HS-27A (cell line): ENCODE measurements around the gene RMC1.
"Not testable (repeated sequence)": the region's sequence is repeated elsewhere in the genome, so short reads cannot be mapped to it uniquely, and the experiment has no call there.

Experiments used
- DNase-seq: peaks from one replicate; pipeline ENCODE4 v3.0.0-alpha.2; 2012; ENCODE audit warnings: low read depth, missing footprints

Gene RMC1

GRCh38 chr18:23563377-23564043, 60.2 kb downstream of the RMC1 start:
- DNase-seq, result no peak

DNA sequence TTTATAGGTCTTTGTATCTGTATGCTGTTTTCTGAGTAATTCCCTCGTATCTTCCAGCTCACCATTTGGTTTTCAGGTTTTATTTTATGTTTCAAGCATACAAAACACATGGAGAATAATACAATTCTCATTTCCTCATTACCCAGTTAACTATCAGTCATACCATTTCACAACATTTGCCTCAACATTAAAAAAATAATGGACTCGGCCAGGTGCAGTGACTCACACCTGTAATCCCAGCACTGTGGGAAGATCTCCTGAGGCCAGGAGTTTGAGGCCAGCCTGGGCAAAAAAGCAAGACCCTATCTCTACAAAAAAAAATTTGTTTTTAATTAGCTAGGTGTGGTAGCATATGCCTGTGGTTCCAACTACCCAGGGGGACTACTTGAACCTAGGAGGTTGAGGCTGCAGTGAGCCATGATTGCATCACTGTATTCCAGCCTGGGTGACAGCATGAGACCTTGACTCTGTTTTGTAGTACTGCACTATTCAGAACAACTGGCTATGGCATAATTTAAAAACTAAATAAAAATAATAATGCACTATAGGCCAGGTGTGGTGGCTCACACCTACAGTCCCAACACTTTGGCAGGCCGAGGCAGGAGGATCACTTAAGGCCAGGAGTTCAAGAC, 62.7 kb downstream of the RMC1 start:
- DNase-seq, result no peak

DNA sequence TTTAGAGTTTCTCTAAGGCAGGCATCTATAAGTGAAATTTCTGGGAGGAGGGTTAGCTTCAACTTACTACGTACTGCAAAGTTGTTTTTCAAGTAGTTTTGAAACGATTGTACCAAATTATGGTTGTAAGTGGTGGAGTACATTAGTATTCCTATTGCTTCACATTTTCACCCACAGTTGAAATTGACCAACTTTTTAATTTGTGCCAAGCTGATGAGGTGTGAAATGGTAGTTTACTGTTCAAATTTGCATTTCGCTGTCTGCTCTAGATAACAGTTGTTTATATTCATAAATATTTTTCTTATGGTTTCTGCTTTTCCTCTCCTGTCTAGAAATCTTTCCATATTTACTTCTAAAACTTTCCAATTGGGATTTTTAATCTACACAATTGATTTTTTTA, 64.4 kb downstream of the RMC1 start:
- DNase-seq, result no peak

- no peak for DNase-seq
Measured at GRCh38 chr18:23568281-23569138, 65.2 kb downstream of the RMC1 start.

DNA sequence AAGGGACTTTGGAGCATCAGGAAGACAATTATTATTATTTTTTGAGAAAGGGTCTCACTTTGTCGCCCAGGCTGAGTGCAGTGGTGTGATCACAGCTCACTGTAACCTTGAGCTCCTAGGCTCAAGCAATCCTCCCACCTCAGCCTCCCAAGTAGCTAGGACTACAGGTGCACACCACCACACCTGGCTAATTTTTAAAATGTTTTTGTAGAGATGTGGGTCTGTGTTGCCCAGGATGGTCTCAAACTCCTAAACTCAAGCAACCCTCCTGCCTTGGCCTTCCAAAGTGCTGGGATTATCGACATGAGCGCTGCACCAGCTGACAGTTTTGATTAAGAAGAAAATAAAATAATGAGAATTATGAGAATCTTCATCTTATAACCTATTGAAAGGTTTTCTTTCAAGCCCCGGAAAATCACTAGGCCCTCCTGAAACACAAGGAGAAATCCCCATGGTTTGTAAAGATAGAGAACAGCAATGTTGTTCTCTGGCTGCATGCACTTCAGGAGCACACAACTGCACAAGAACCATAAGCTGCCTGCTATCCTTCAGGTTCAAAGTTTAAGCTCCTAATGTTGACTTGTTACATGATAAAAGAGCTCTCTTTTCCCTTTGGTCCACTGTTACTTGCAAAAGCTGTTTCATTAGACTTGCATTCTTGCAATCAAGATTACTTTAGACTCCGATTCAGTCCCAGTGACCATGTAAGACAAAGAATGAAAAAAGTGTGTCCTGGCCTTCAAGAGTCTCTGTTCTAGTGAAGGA, 66.2 kb downstream of the RMC1 start:
- DNase-seq, result no peak

DNA sequence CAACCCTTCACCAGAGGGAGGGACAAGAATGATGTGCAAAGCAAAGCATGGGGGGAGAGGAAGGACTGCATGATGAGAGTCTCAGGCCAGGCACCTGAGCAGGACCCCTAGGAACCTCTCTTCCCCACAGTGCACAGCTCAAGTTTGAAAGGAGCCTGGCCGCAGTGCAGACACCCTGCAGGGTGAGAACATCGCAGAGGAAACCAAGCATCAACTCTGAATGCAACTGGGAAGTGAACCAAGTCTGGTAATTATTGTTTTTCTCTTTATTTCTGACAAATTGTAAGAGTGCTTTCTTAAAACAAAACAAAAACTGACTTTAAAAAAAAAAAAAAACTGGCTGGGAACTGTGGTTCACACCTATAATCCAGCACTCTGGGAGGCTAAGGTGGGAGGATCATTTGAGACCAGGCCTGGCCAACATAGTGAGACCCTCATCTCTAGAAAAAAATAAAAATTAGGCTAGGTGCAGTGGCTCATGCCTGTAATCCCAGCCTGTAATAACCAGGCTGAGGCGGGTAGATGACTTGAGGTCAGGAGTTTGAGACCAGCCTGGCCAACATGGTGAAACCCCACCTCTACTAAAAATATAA, 67.7 kb downstream of the RMC1 start:
- no peak for DNase-seq

- no peak for DNase-seq
Measured at GRCh38 chr18:23572012-23572411, 68.7 kb downstream of the RMC1 start.

DNA sequence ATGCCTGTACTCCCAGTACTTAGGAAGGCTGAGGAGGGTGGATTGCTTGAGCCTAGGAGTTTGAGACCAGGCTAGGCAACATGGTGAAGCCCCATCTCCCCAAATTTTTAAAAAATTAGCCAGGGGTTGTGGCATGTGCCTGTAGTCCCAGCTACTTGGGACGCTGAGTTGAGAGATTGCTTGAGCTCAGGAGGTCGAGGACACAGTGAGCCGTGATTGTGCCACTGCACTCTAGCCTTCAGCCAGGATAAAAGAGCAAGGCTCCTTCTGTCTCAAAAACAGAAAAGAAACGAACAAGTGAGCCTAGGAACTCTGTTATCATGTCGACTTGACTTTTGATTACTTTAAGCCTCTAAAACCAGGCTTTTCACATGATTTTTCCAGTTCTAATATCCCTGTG, 69.3 kb downstream of the RMC1 start:
- no peak for DNase-seq

DNA sequence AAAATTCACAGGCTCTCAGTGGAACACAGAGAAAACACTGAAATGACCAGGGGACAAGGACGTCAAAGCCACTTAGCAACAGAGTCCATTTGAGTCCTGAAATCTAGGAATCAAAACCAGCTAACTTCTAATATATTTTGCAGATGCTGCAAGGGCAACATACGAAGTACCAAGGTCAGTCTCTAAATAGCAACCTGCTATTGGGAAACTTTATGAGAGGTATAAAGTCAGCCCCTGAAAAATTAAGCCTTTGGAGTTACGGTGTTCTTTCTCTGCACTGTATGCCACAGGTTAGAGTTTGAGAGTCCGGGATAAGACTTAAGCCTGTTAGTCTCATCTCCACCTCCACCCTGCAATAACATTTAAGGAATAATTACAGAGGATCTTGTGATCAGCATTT, 69.7 kb downstream of the RMC1 start:
- DNase-seq, result no peak

DNA sequence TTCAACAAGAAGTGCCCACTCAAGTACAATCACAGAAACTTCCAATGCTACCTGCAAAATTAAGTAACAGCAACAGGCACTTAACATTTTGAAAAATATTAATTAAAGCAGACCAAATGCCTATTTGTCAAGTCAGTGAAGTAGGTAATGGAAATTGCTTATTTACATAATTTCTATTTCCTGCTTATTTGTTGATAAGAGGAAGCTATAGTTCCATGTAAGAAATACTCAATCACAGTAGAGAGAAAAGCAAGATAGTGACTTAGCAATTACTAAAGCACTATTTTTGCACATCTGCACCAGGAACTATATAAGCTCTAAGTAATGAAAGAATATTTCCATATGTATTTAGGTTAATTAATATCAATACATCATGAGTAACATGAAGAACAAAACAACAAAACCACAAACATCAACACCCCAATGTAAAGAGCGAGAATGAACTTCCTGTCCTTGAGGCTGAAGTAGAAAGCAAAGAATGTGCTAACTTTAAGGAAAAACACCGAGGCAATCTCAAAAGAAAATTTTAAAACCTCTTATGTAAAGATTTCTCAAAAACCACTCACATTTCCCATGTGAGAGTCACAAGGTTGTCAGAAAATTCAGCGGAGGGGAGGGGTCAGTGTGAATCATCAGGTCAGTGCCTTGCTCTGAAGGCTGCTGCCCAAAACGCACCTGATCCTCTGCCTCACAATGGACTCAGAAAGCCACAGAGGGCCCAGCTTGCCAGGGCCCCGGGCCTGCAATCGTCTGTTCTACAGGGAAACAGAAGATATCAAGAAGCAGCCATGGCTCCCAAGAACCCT, 70.5 kb downstream of the RMC1 start:
- peak; percentile 48 for DNase-seq

- DNase-seq, result no peak
Measured at GRCh38 chr18:23574611-23575308, 71.4 kb downstream of the RMC1 start.

GRCh38 chr18:23575309-23575651, 72.0 kb downstream of the RMC1 start:
- no peak for DNase-seq

GRCh38 chr18:23577521-23577920, 74.2 kb downstream of the RMC1 start:
- DNase-seq, result not testable (repeated sequence)

- DNase-seq, result no peak
Measured at GRCh38 chr18:23578067-23578701, 74.9 kb downstream of the RMC1 start.

DNA sequence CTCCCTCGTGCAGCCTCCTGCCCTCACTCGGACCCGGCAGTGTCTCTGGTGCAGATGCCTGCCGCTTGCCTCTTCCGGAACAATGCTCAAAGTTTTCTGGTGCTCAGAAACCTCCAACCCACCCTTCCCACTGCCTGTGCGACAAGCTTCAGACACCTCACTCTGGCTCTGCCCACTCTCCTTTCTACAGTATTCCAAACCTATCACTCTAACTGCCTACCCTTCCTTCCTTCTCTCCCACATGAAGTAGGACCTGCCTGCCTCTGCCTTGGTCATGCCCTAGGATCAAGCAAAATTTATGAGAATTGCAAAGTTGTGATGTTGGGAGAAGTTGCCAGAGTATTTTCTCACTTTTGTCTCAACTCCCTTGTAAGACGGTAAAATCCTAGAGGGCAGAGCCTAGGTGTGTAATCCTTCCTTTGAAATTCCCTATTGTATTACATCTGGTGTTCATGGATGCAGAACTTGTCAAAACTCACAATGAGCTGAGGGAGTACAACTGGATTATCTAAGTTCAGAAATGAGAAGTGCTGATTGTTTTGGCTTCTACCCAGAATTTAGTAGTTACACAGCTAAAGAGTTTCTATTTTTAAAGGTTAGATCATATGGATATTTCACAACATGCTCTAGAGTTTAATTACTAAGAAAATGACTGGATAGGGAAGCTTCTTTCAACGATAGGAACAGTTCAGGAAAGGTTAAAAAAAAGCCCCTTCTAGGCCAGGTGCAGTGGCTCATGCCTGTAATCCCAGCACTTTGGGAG, 75.8 kb downstream of the RMC1 start:
- no peak for DNase-seq

DNA sequence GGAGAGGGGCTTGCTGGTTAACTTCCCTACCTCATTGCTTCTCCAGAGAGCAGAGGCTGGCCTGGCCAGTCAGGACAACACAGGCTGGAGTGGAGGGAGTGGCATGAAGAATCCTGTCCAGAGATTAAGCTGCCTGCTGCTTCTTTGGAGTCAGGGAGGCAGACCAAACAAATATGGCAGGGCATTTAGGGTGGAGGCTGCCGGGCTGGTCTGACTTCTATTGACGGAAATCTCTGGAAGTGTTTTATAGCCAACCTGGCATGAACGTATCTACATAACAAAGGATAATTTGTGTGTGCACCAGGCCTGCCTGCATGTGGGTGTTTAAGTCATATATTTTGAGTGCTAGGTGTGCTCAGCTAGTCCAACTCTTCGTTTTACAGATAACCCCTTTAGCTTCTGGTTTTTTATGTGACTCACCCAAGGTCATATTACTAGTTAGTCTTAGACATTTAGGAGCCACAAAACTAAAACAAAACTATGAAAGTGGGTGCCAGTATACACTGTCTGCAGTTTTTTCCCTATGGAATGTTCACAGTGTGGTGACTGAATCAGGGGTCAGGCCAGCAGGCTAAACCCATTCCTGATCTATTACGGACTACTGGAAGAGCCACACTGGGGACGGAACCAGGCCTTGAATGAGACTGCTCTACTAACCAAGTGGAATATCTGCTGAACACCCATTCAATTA, 77.5 kb downstream of the RMC1 start:
- peak; percentile 62 for DNase-seq
